ENCODE data around the gene PRKCE.

Gene PRKCE

GRCh38 chr2:46150445-46150955, 499.0 kb downstream of the PRKCE start:
- H3K4me3 ChIP-seq: no peak overlapping the region
- TF ChIP-seq CTCF (IDR thresholded peaks at IDR 0.05): no peak
- intact Hi-C loops (cut with DNase I; ENCODE audit: low total_unique reads): no loop called here
- H3K4me1 ChIP-seq: peaks cover 0 to 11% (median 3%) of the 10 kb centered on the region in 4 donors
- peaks cover 0 to 18% (median 0%) of the 10 kb centered on the region in 3 donors for H3K36me3 ChIP-seq
- no peaks in the 10 kb centered on the region for H3K27me3 ChIP-seq
- H3K9me3 ChIP-seq: no peaks in the 10 kb centered on the region
- peak in 1 of 2 donors; percentile 27 for DNase-seq
- H3K27ac ChIP-seq: peak overlapping the region in 1 of 2 donors; percentile 26

DNA sequence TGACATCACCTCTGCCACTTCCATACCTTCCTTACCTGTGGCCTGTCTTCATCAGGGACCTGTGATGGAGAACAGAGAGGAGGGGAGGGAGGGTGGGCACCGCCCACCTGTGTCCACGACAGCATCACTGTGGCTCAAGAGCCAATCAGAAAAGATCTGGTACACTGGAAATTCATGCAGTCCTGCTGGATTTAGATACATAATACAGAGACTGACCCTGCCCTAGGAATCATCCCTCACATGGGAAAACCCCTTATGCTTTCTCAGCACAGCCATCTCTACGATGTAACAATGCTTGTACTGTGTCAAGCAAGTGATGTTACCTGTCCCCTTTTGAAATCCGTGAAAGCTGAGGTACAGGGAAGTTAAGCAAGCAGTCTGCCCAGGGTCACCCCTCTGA, 500.1 kb downstream of the PRKCE start:
- Histone ChIP-seq H3K4me1 (peaks cover 0 to 13% (median 3%) of the 10 kb centered on the region in 4 donors), H3K36me3 (peaks cover 0 to 18% (median 0%) of the 10 kb centered on the region in 3 donors), H3K27ac (no peak overlapping the region), H3K4me3 (no peak overlapping the region), H3K9me3 (no peaks in the 10 kb centered on the region), H3K27me3 (no peaks in the 10 kb centered on the region)
- no peak for TF ChIP-seq CTCF (IDR thresholded peaks at IDR 0.05)
- intact Hi-C loops (cut with DNase I; ENCODE audit: low total_unique reads): no loop called here
- DNase-seq: no peak

GRCh38 chr2:46153996-46154753, 502.7 kb downstream of the PRKCE start:
- peaks cover 0 to 31% (median 10%) of the 10 kb centered on the region in 4 donors for H3K4me1 ChIP-seq
- H3K4me3 ChIP-seq: no peak overlapping the region
- intact Hi-C loops (cut with DNase I; ENCODE audit: low total_unique reads): no loop called here
- H3K9me3 ChIP-seq: no peaks in the 10 kb centered on the region
- H3K27ac ChIP-seq: no peak overlapping the region
- H3K36me3 ChIP-seq: peaks cover 0 to 18% (median 0%) of the 10 kb centered on the region in 3 donors
- TF ChIP-seq CTCF (IDR thresholded peaks at IDR 0.05): no peak
- no peaks in the 10 kb centered on the region for H3K27me3 ChIP-seq
- peak in 1 of 2 donors; percentile 52 for DNase-seq

GRCh38 chr2:46157072-46157965, 505.8 kb downstream of the PRKCE start:
- TF ChIP-seq CTCF (IDR thresholded peaks at IDR 0.05): no peak
- intact Hi-C loops (cut with DNase I; ENCODE audit: low total_unique reads): no loop called here
- H3K9me3 ChIP-seq: no peaks in the 10 kb centered on the region
- peak overlapping the region; percentile 13 to 49 for H3K27ac ChIP-seq
- peaks cover 0 to 8% (median 5%) of the 10 kb centered on the region in 3 donors for H3K36me3 ChIP-seq
- no peaks in the 10 kb centered on the region for H3K27me3 ChIP-seq
- H3K4me1 ChIP-seq: peaks cover 0 to 30% (median 12%) of the 10 kb centered on the region in 4 donors
- no peak overlapping the region for H3K4me3 ChIP-seq
- peak; percentile 44 to 70 for DNase-seq

DNA sequence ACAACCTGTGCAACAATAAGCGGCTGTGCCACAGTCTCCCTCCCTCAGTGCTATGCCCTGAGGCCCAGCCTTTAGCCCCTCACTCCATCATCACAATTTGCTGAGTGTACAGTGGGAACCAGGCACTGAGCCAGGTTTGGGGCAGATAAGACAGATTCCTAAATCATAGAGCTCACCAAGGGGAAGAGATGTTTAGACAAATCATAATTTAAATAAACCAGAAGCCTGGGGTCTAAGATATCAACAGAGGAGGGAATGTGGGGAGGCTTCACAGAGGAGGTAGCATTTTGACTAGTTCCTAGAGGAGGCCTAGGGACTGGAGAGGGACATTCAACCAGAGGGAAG, 506.5 kb downstream of the PRKCE start:
- Histone ChIP-seq H3K27me3 (no peaks in the 10 kb centered on the region), H3K27ac (peak overlapping the region; percentile 13 to 49), H3K9me3 (no peaks in the 10 kb centered on the region), H3K36me3 (peaks cover 0 to 5% (median 5%) of the 10 kb centered on the region in 3 donors), H3K4me1 (peaks cover 0 to 36% (median 15%) of the 10 kb centered on the region in 4 donors), H3K4me3 (no peak overlapping the region)
- intact Hi-C loops (cut with DNase I; ENCODE audit: low total_unique reads): no loop called here
- peak in 1 of 2 donors; percentile 40 for DNase-seq
- TF ChIP-seq CTCF (IDR thresholded peaks at IDR 0.05): no peak
